ENCODE results near the gene SLCO2B1.

SLCO2B1 gene

GRCh38 chr11:75194147-75194546 lies 43.2 kb downstream of the SLCO2B1 start:
- DNase-seq (ENCODE audit: low read depth), result no peak

GRCh38 chr11:75195167-75195962 lies 44.5 kb downstream of the SLCO2B1 start:
- DNase-seq (ENCODE audit: low read depth), result no peak

- no peak for DNase-seq (ENCODE audit: low read depth)
These were observed 45.5 kb downstream of the SLCO2B1 start for GRCh38 chr11:75196426-75196825.

- no peak for DNase-seq (ENCODE audit: low read depth)
These were observed 46.8 kb downstream of the SLCO2B1 start for GRCh38 chr11:75197512-75198277.

GRCh38 chr11:75198278-75198973 lies 47.5 kb downstream of the SLCO2B1 start:
- DNase-seq (ENCODE audit: low read depth), result no peak

GRCh38 chr11:75199412-75199955 lies 48.6 kb downstream of the SLCO2B1 start:
- no peak for DNase-seq (ENCODE audit: low read depth)

GRCh38 chr11:75200051-75200450 lies 49.1 kb downstream of the SLCO2B1 start:
- no peak for DNase-seq (ENCODE audit: low read depth)

- DNase-seq (ENCODE audit: low read depth), result no peak
These were observed 49.6 kb downstream of the SLCO2B1 start for GRCh38 chr11:75200531-75200930.

- no peak for DNase-seq (ENCODE audit: low read depth)
These were observed 50.9 kb downstream of the SLCO2B1 start for GRCh38 chr11:75201771-75202170.

- DNase-seq (ENCODE audit: low read depth), result no peak
These were observed 51.3 kb downstream of the SLCO2B1 start for GRCh38 chr11:75202195-75202594.

- DNase-seq (ENCODE audit: low read depth), result no peak
These were observed 52.2 kb downstream of the SLCO2B1 start for GRCh38 chr11:75203138-75203537.

GRCh38 chr11:75203641-75204011 lies 52.7 kb downstream of the SLCO2B1 start:
- no peak for DNase-seq (ENCODE audit: low read depth)

- DNase-seq (ENCODE audit: low read depth), result no peak
These were observed 53.2 kb downstream of the SLCO2B1 start for GRCh38 chr11:75204012-75204674.

GRCh38 chr11:75204685-75205563 lies 54.0 kb downstream of the SLCO2B1 start:
- DNase-seq (ENCODE audit: low read depth), result peak; percentile 74

GRCh38 chr11:75205564-75206020 lies 54.7 kb downstream of the SLCO2B1 start:
- no peak for DNase-seq (ENCODE audit: low read depth)

- DNase-seq (ENCODE audit: low read depth), result no peak
These were observed 57.5 kb downstream of the SLCO2B1 start for GRCh38 chr11:75208446-75208845.

GRCh38 chr11:75212411-75212810 lies 61.5 kb downstream of the SLCO2B1 start:
- DNase-seq (ENCODE audit: low read depth), result no peak

- DNase-seq (ENCODE audit: low read depth), result peak; percentile 56
These were observed 63.5 kb downstream of the SLCO2B1 start for GRCh38 chr11:75214411-75214821.

- no peak for DNase-seq (ENCODE audit: low read depth)
These were observed 63.9 kb downstream of the SLCO2B1 start for GRCh38 chr11:75214843-75215242.

GRCh38 chr11:75219869-75220268 lies 69.0 kb downstream of the SLCO2B1 start:
- DNase-seq (ENCODE audit: low read depth), result no peak
